ENCODE data around the gene UTP14C.
"Not testable (repeated sequence)": the region's sequence is repeated elsewhere in the genome, so short reads cannot be mapped to it uniquely, and the experiment has no call there.

UTP14C gene

GRCh38 chr13:52061064-52061463 lies 36.6 kb downstream of the UTP14C start:
- not testable (repeated sequence) for H3K79me2 ChIP-seq (ENCODE audit: control insufficient read depth, insufficient read depth, low read length, poor library complexity); H4K12ac ChIP-seq (ENCODE audit: low read depth, low read length); H3K36me3 ChIP-seq (ENCODE audit: control insufficient read depth in 1 of 2, insufficient read depth in 2 of 2, low read length in 2 of 2); H3K27me3 ChIP-seq (ENCODE audit: insufficient read depth, low read length); H3K9ac ChIP-seq (ENCODE audit: low read length); H2AFZ ChIP-seq (ENCODE audit: insufficient read depth, low read length, poor library complexity); H3K9me3 ChIP-seq (ENCODE audit: insufficient read depth, low read depth, low read length); H3K4me2 ChIP-seq (ENCODE audit: low read length); DNase-seq; H4K91ac ChIP-seq (ENCODE audit: low read depth, low read length); H3K4me3 ChIP-seq (ENCODE audit: low read depth, low read length); H3K23ac ChIP-seq (ENCODE audit: low read length); H3K4me1 ChIP-seq (ENCODE audit: control insufficient read depth in 1 of 2, insufficient read depth in 2 of 2, low read length in 2 of 2); H4K8ac ChIP-seq (ENCODE audit: low read depth, low read length); H2BK5ac ChIP-seq (ENCODE audit: low read depth, low read length, poor library complexity); H2AK5ac ChIP-seq (ENCODE audit: low read length); H3K79me1 ChIP-seq (ENCODE audit: low read length); H3K18ac ChIP-seq (ENCODE audit: low read length); H3K4ac ChIP-seq (ENCODE audit: low read depth, low read length); H2BK12ac ChIP-seq (ENCODE audit: low read length); H3K14ac ChIP-seq (ENCODE audit: low read length); H2BK120ac ChIP-seq (ENCODE audit: insufficient read depth, low read length, poor library complexity)
- no CpG with 5 or more reads among the region's 3 CpGs for WGBS (ENCODE audit: extremely low coverage, insufficient coverage, insufficient read length)
- H3K27ac ChIP-seq (ENCODE audit: low read depth, low read length) = peak overlapping the region; percentile 33

- Histone ChIP-seq H3K9ac (ENCODE audit: low read length) (no peak overlapping the region), H3K18ac (ENCODE audit: low read length) (no peak overlapping the region), H3K27me3 (ENCODE audit: insufficient read depth, low read length) (no peaks in the 10 kb centered on the region), H3K9me3 (ENCODE audit: insufficient read depth, low read depth, low read length) (peaks cover 4% of the 10 kb centered on the region), H2BK12ac (ENCODE audit: low read length) (no peak overlapping the region), H2AFZ (ENCODE audit: insufficient read depth, low read length, poor library complexity) (no peak overlapping the region), H3K4me2 (ENCODE audit: low read length) (no peak overlapping the region), H3K79me2 (ENCODE audit: control insufficient read depth, insufficient read depth, low read length, poor library complexity) (no peaks in the 10 kb centered on the region), H4K91ac (ENCODE audit: low read depth, low read length) (no peak overlapping the region), H3K14ac (ENCODE audit: low read length) (no peak overlapping the region), H4K8ac (ENCODE audit: low read depth, low read length) (no peak overlapping the region), H3K4me1 (ENCODE audit: control insufficient read depth in 1 of 2, insufficient read depth in 2 of 2, low read length in 2 of 2) (no peaks in the 10 kb centered on the region), H2BK5ac (ENCODE audit: low read depth, low read length, poor library complexity) (no peak overlapping the region), H3K36me3 (ENCODE audit: control insufficient read depth in 1 of 2, insufficient read depth in 2 of 2, low read length in 2 of 2) (no peaks in the 10 kb centered on the region), H3K4ac (ENCODE audit: low read depth, low read length) (no peak overlapping the region), H3K23ac (ENCODE audit: low read length) (no peak overlapping the region), H2BK120ac (ENCODE audit: insufficient read depth, low read length, poor library complexity) (no peak overlapping the region), H2AK5ac (ENCODE audit: low read length) (no peak overlapping the region), H3K79me1 (ENCODE audit: low read length) (no peaks in the 10 kb centered on the region), H3K4me3 (ENCODE audit: low read depth, low read length) (no peak overlapping the region), H4K12ac (ENCODE audit: low read depth, low read length) (no peak overlapping the region), H3K27ac (ENCODE audit: low read depth, low read length) (no peak overlapping the region)
- WGBS (ENCODE audit: extremely low coverage, insufficient coverage, insufficient read length) = no CpG with 5 or more reads among the region's 3 CpGs
- no peak for DNase-seq
These were observed 37.1 kb downstream of the UTP14C start for GRCh38 chr13:52061587-52061986.

GRCh38 chr13:52067237-52067636 lies 42.7 kb downstream of the UTP14C start:
- H4K12ac ChIP-seq (ENCODE audit: low read depth, low read length) = no peak overlapping the region
- H3K4me1 ChIP-seq (ENCODE audit: control insufficient read depth in 1 of 2, insufficient read depth in 2 of 2, low read length in 2 of 2) = no peaks in the 10 kb centered on the region
- H2AFZ ChIP-seq (ENCODE audit: insufficient read depth, low read length, poor library complexity) = no peak overlapping the region
- no peak overlapping the region for H2BK120ac ChIP-seq (ENCODE audit: insufficient read depth, low read length, poor library complexity)
- H3K27ac ChIP-seq (ENCODE audit: low read depth, low read length) = no peak overlapping the region
- H3K23ac ChIP-seq (ENCODE audit: low read length) = no peak overlapping the region
- H3K36me3 ChIP-seq (ENCODE audit: control insufficient read depth in 1 of 2, insufficient read depth in 2 of 2, low read length in 2 of 2) = peaks cover 0 to 1% of the 10 kb centered on the region in 2 experiments
- H2BK5ac ChIP-seq (ENCODE audit: low read depth, low read length, poor library complexity) = no peak overlapping the region
- H3K4me2 ChIP-seq (ENCODE audit: low read length) = no peak overlapping the region
- no peak overlapping the region for H3K18ac ChIP-seq (ENCODE audit: low read length)
- H3K79me1 ChIP-seq (ENCODE audit: low read length) = no peaks in the 10 kb centered on the region
- no peaks in the 10 kb centered on the region for H3K79me2 ChIP-seq (ENCODE audit: control insufficient read depth, insufficient read depth, low read length, poor library complexity)
- no peak overlapping the region for H4K8ac ChIP-seq (ENCODE audit: low read depth, low read length)
- peaks cover 12% of the 10 kb centered on the region for H3K9me3 ChIP-seq (ENCODE audit: insufficient read depth, low read depth, low read length)
- H3K27me3 ChIP-seq (ENCODE audit: insufficient read depth, low read length) = no peaks in the 10 kb centered on the region
- H2BK12ac ChIP-seq (ENCODE audit: low read length) = no peak overlapping the region
- no peak overlapping the region for H3K4ac ChIP-seq (ENCODE audit: low read depth, low read length)
- no peak overlapping the region for H3K9ac ChIP-seq (ENCODE audit: low read length)
- H3K4me3 ChIP-seq (ENCODE audit: low read depth, low read length) = no peak overlapping the region
- no peak overlapping the region for H3K14ac ChIP-seq (ENCODE audit: low read length)
- H4K91ac ChIP-seq (ENCODE audit: low read depth, low read length) = no peak overlapping the region
- H2AK5ac ChIP-seq (ENCODE audit: low read length) = no peak overlapping the region
- DNase-seq = no peak

- Histone ChIP-seq H3K79me2 (ENCODE audit: control insufficient read depth, insufficient read depth, low read length, poor library complexity) (no peaks in the 10 kb centered on the region), H3K36me3 (ENCODE audit: control insufficient read depth in 1 of 2, insufficient read depth in 2 of 2, low read length in 2 of 2) (peaks cover 0 to 1% of the 10 kb centered on the region in 2 experiments), H2BK12ac (ENCODE audit: low read length) (no peak overlapping the region), H4K91ac (ENCODE audit: low read depth, low read length) (no peak overlapping the region), H2BK120ac (ENCODE audit: insufficient read depth, low read length, poor library complexity) (no peak overlapping the region), H3K9me3 (ENCODE audit: insufficient read depth, low read depth, low read length) (peaks cover 10% of the 10 kb centered on the region), H3K4me1 (ENCODE audit: control insufficient read depth in 1 of 2, insufficient read depth in 2 of 2, low read length in 2 of 2) (no peaks in the 10 kb centered on the region), H3K9ac (ENCODE audit: low read length) (no peak overlapping the region), H3K4ac (ENCODE audit: low read depth, low read length) (no peak overlapping the region), H2AK5ac (ENCODE audit: low read length) (no peak overlapping the region), H3K4me2 (ENCODE audit: low read length) (no peak overlapping the region), H3K79me1 (ENCODE audit: low read length) (no peaks in the 10 kb centered on the region), H4K12ac (ENCODE audit: low read depth, low read length) (no peak overlapping the region), H4K8ac (ENCODE audit: low read depth, low read length) (no peak overlapping the region), H3K27ac (ENCODE audit: low read depth, low read length) (no peak overlapping the region), H3K4me3 (ENCODE audit: low read depth, low read length) (no peak overlapping the region), H3K23ac (ENCODE audit: low read length) (no peak overlapping the region), H3K27me3 (ENCODE audit: insufficient read depth, low read length) (no peaks in the 10 kb centered on the region), H2BK5ac (ENCODE audit: low read depth, low read length, poor library complexity) (no peak overlapping the region), H2AFZ (ENCODE audit: insufficient read depth, low read length, poor library complexity) (no peak overlapping the region), H3K14ac (ENCODE audit: low read length) (no peak overlapping the region), H3K18ac (ENCODE audit: low read length) (no peak overlapping the region)
- no CpG with 5 or more reads among the region's 1 CpG for WGBS (ENCODE audit: extremely low coverage, insufficient coverage, insufficient read length)
- peak; percentile 30 to 66 for DNase-seq
These were observed 46.5 kb downstream of the UTP14C start for GRCh38 chr13:52070929-52071523.

All from trophoblast cell (in vitro differentiated cells and primary cell).